AG08396 (cell line): ENCODE results near the gene PEAK1.

Experiments
- DNase-seq: peaks from one replicate; pipeline ENCODE4 v3.0.0; 2012; ENCODE audit warnings: low spot score, mixed read lengths

Gene PEAK1

DNA sequence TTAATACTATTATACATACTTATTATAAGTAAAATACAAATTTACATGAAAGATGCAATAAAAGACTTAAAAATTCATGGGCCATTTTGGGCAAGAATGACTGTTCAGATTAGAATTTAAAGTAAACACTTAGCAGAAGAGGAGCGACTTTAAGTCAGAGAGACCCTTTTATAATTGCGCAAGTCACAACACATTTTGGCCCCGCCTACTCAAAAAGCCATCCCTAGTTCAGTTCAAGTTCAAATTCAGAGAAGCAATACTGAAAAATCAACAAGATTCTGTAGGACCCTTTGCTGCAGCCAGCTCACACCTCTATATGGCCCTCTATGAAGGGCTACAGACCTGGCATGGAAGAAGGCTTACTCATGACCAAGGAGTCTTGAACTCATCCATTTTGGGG is 64.6 kb downstream of the PEAK1 start:
- DNase-seq, result no peak

- no peak for DNase-seq
Measured at GRCh38 chr15:77354063-77354462, 65.8 kb downstream of the PEAK1 start.

DNA sequence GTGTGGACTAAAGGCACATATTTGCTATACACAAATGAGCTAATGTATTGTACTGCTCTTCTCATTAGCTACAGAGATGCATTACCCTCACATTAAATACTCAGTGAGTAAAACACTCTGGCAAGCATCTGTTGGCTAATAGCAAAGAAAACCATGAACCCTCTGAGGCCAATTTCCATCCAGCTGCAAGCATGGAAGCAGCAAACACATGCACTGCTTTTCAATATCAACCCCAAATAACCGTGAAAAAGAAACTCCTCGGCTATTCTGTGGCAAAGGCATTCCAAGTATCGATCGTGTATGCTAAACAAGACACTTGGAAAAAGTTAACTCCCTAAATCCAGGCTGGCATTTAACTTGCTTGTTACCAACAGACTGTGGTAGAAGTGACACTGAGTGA is 67.0 kb downstream of the PEAK1 start:
- no peak for DNase-seq

DNA sequence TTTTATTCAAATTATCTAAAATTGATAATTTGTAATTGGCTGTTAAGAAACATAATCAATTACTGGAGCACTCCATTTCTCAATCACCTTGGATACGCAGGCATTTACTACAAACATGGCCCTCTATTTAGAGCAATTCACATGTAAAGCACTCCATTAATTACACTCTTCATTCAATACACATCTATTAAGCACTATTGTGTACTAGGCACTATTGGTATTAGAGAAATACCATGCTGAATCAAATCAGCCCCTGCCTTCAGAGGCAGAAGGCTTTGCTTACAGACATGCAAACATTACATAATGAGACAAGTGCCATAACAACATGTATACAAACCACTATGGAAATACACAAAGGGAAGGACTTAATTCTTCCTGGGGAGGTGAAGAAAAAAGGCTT is 69.1 kb downstream of the PEAK1 start:
- no peak for DNase-seq

DNA sequence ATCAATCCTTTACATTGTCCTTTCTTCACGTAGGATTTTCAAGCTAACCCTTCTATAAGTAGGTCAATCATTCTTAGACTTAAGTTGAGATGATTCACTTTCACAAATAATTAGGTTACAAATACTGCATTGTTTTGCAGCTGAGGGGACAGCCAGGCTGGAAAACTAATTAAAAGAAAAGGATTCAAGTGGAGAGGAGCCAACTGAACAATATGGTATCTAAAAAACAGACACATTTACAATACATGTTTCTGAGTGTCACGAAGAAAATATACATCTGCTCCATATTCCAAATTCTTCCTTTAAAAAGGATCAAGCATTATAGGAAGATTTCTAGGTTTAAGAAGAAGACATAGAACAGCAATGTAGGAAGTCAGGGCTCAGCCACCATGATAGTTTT is 70.2 kb downstream of the PEAK1 start:
- no peak for DNase-seq

- DNase-seq, result no peak
Measured at GRCh38 chr15:77348511-77348910, 71.4 kb downstream of the PEAK1 start.

GRCh38 chr15:77347197-77347596 is 72.7 kb downstream of the PEAK1 start:
- DNase-seq, result no peak

- no peak for DNase-seq
Measured at GRCh38 chr15:77346245-77347036, 73.5 kb downstream of the PEAK1 start.

GRCh38 chr15:77342807-77343206 is 77.1 kb downstream of the PEAK1 start:
- no peak for DNase-seq

DNA sequence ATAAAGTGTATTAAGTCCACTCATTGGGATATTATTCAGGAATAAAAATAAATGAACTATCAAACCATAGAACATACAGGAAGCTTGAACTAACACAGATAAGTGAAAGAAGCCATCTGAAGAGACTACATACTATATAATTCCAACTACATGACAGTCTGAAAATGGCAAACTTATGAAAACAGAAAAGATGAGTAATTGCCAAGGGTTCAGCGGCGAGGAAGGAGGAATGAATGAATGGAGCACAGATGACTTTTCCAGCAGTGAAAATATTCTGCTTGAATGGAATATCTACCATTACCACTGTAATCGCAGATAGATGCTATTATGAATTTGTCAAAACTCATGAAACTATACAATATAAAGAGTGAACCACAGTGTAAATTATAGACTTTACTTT is 79.7 kb downstream of the PEAK1 start:
- no peak for DNase-seq

- no peak for DNase-seq
Measured at GRCh38 chr15:77336006-77336405, 83.9 kb downstream of the PEAK1 start.

- no peak for DNase-seq
Measured at GRCh38 chr15:77335298-77335697, 84.6 kb downstream of the PEAK1 start.

- DNase-seq, result no peak
Measured at GRCh38 chr15:77333166-77333565, 86.7 kb downstream of the PEAK1 start.

- no peak for DNase-seq
Measured at GRCh38 chr15:77329202-77329601, 90.7 kb downstream of the PEAK1 start.

- DNase-seq, result no peak
Measured at GRCh38 chr15:77327844-77328529, 91.9 kb downstream of the PEAK1 start.

DNA sequence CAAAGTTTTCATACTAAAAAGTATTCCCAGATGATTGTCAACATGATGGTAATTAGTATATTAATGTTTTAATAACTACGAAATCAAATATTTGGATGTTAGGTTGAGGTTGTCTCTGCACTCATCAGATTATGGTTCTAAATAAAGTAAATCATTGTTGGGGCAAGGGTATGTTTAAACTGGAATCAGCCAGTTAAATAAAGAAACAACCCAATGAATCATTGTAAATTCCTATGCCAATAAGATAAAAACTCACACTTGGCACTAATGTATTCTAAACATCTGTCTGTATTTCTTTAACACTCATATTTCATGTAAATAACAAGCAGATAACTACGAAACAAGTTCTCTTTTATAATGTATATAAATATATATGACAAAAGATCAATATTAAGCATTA is 92.7 kb downstream of the PEAK1 start:
- DNase-seq, result no peak

- DNase-seq, result no peak
Measured at GRCh38 chr15:77326366-77326765, 93.5 kb downstream of the PEAK1 start.

DNA sequence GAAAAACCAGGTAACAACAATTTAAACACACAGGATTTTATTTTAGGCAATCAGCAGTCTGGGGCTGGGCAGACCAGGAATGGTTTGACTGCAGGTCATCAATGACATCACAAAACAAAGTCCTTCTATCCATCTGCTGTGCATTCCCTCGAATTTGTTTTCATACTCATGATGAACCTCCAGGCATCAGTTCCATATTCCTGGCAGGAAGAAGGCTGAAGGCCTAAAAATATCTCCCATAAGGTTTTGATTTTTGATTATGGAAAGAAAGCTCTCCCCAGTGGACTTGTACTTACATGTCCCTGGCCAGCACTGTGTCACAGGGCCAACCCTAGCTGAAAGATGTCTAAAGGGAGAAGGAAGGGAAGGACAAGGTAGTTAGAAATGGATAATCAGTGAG is 107.4 kb downstream of the PEAK1 start:
- DNase-seq, result no peak

DNA sequence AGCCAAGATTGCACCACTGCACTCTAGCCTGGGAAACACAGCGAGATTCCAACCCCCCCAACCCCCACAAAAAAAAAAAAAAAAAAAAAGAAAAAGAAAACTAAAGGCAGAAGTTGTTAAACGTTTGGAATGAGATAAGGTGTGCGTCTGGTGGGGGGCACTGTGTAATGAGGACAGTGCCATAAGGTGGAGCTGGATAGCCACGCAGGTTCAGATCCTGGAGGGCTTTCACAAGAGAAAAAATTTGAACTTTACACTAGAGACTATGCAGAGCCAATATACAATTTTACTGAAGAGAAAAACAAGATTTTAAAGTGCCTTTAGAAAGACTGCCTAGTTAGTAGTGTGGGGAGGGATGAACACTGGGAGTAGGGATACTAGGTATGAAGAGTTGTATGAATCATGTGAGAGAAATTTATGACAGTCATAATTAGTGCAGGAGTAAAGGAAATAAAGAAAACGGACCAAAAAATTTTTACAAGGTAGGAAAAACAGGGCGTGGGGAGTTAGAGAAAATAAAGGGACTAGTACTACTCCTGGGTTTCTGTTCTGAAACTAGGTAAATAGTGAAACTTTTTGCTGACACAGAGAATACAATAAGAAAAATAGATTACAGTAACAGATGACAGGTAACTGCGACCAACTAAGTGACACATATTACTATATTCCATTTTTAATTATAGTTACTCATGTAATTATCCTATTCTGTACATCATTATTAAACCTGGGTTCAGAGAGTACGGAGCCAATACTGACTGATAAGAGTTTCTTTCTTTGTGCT is 108.1 kb downstream of the PEAK1 start:
- no peak for DNase-seq

DNA sequence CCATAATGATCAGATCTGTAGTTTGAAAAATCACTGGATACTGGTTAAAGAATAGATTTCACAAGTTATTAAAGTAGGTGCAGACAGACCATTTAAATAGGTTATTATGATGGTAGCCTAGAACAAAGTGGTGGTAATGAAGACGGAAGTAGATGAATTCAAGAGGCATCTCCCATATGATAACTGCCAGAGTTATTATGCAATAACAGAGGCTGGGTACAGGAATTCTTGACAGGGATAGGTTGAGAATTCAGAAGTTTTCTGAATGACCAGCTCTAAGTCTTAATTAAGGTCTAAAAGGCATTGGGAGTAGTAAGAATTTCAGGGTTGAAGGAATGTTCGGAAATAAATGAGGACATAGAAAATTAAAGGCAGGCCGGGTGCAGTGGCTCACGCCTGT is 108.9 kb downstream of the PEAK1 start:
- DNase-seq, result no peak

DNA sequence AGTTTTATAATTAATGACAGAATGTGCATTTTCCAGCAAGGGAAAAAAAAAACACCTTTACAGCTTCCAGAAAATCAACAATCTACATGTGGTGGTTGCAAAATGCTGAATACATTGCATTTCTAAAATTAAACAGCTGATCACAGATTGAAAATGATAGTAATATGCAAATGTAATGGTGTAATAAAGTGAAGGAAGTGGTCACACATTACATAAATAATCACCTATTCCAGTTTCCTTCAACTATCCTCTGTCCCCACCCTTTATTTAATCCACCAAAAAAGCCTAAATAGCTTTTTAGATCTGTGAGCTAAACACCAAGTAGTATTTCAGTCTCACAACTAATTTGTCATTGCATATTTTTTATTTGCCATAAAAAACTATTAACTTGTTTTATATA is 110.5 kb downstream of the PEAK1 start:
- no peak for DNase-seq

GRCh38 chr15:77305953-77306352 is 114.0 kb downstream of the PEAK1 start:
- no peak for DNase-seq

GRCh38 chr15:77296773-77297337 is 123.0 kb downstream of the PEAK1 start:
- no peak for DNase-seq
